Upper lobe of left lung (tissue), 4 donors: ENCODE measurements around the gene TXNRD1.

Source experiments
- POLR2A ChIP-seq, 4 donors: fragments of 450-650 bp; IDR thresholded peaks; one replicate each; pipeline ENCODE4 v1.5.1; 2016 to 2017; ENCODE audit warnings: antibody characterized with exemption in 4 of 4, mild to moderate bottlenecking in 2 of 4
- POLR2AphosphoS5 ChIP-seq, 2 donors: sonication (generic); formaldehyde crosslinking; IDR thresholded peaks; one replicate each; pipeline ENCODE4 v1.5.1; 2017; ENCODE audit warnings: antibody characterized with exemption in 2 of 2
- TF ChIP-seq, protein P1 (sequence below), 6 experiments: fragments of 450-650 bp in 4 of 6; fragments of 200-600 bp in 2 of 6; sonication (generic) in 2 of 6; IDR thresholded peaks; one replicate each; pipeline ENCODE4 v1.5.1; 2016 to 2019; ENCODE audit warnings: antibody characterized with exemption in 6 of 6

DNA sequence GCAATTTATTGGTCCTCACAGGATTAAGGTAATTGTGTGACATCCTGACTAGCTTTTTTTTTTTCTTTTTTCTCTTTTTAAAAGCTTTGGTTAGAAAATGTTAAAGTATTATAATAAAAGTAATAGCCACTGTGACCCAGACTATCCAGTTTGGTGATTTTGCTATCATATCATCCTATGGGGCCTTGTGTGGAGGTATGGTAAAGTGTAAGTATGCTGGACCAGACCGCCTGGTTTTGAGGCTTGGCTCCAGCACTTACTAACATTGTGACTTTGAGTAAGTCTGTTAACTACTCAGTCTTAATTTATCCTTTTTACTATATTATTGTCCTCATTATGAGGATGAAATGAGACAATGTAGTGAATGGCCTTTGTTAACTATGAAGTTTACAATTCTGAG, 103.4 kb downstream of the TXNRD1 start:
- TF ChIP-seq, protein P1, sequence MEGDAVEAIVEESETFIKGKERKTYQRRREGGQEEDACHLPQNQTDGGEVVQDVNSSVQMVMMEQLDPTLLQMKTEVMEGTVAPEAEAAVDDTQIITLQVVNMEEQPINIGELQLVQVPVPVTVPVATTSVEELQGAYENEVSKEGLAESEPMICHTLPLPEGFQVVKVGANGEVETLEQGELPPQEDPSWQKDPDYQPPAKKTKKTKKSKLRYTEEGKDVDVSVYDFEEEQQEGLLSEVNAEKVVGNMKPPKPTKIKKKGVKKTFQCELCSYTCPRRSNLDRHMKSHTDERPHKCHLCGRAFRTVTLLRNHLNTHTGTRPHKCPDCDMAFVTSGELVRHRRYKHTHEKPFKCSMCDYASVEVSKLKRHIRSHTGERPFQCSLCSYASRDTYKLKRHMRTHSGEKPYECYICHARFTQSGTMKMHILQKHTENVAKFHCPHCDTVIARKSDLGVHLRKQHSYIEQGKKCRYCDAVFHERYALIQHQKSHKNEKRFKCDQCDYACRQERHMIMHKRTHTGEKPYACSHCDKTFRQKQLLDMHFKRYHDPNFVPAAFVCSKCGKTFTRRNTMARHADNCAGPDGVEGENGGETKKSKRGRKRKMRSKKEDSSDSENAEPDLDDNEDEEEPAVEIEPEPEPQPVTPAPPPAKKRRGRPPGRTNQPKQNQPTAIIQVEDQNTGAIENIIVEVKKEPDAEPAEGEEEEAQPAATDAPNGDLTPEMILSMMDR (IDR thresholded peaks at IDR 0.05): no peak
- TF ChIP-seq POLR2A (IDR thresholded peaks at IDR 0.05) (no peak), POLR2AphosphoS5 (IDR thresholded peaks at IDR 0.05) (no peak)
